ENCODE measurements around the gene RASL11A. TPM values are rescaled to one million over a fixed set of nuclear protein-coding genes. Genes with fewer than 3 reads are reported as not detected.

RASL11A gene
- total and polyA plus RNA-seq, 12 donors, result 3.4 to 28.4 (median 9.2) TPM

DNA sequence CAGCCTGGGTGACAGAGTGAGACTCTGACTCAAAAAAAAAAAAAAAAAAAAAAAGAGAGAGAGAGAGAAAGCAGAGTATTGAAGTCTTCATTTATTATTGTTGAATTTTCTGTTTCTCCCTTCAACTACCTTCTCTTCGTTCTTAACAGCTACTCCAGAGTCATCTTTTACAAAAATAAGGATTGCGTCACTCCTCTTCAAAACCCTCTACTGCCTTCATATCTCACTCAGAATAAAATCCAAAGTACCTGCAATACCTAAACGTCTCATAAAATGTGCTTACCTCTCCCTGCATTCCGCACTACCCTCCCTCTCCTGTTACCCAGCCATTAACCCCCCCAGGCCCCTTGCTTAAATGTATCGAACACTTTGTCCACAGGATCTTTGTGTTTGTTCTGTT lies 36.7 kb upstream of the RASL11A start:
- Histone ChIP-seq H3K27ac (no peak overlapping the region), H3K27me3 (no peaks in the 10 kb centered on the region), H3K4me3 (no peak overlapping the region), H3K4me1 (replicated peaks in 1 of 2) (no peaks in the 10 kb centered on the region), H3K36me3 (replicated peaks in 1 of 2) (no peaks in the 10 kb centered on the region), H3K9me3 (replicated peaks in 1 of 3) (peaks cover 0 to 6% (median under 1%) of the 10 kb centered on the region in 3 donors)
- DNase-seq, result no peak
- TF ChIP-seq, protein P1, sequence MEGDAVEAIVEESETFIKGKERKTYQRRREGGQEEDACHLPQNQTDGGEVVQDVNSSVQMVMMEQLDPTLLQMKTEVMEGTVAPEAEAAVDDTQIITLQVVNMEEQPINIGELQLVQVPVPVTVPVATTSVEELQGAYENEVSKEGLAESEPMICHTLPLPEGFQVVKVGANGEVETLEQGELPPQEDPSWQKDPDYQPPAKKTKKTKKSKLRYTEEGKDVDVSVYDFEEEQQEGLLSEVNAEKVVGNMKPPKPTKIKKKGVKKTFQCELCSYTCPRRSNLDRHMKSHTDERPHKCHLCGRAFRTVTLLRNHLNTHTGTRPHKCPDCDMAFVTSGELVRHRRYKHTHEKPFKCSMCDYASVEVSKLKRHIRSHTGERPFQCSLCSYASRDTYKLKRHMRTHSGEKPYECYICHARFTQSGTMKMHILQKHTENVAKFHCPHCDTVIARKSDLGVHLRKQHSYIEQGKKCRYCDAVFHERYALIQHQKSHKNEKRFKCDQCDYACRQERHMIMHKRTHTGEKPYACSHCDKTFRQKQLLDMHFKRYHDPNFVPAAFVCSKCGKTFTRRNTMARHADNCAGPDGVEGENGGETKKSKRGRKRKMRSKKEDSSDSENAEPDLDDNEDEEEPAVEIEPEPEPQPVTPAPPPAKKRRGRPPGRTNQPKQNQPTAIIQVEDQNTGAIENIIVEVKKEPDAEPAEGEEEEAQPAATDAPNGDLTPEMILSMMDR (IDR thresholded peaks at IDR 0.05), result no peak
- no peak for TF ChIP-seq POLR2A (IDR thresholded peaks at IDR 0.05)
- intact Hi-C loops (cut with DNase I), result no loop called here
- 85 to 93% (median 89%) methylated on average over 5 of the region's 5 CpGs for WGBS, 4 donors

DNA sequence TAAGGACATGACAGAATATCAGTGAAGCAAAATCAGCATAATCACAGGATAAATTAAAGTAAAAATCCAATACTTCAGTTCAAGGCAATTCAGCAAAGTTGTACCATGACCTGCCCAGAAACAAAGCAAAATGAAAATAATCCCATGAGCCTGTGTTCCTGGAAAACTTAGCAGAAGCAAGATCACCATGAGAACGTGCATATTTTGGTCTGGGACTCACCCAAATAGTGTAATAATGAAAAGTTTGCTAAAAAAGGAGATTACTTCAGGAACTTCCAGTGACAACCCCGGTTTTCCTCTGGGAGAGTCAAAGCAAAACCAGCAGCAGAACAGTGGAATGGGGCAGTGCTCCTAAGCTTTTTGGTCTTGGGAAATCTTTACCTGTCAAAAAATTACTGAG lies 34.2 kb upstream of the RASL11A start:
- Histone ChIP-seq H3K4me3 (no peak overlapping the region), H3K27me3 (no peaks in the 10 kb centered on the region), H3K9me3 (replicated peaks in 1 of 3) (peaks cover 0 to 6% (median 0%) of the 10 kb centered on the region in 3 donors), H3K36me3 (replicated peaks in 1 of 2) (no peaks in the 10 kb centered on the region), H3K27ac (no peak overlapping the region), H3K4me1 (replicated peaks in 1 of 2) (no peaks in the 10 kb centered on the region)
- DNase-seq, result no peak
- whole genome bisulfite sequencing, 4 donors, result 54 to 71% (median 63%) methylated on average over 2 of the region's 2 CpGs
- intact Hi-C loops (cut with DNase I), result no loop called here
- TF ChIP-seq, protein P1 (IDR thresholded peaks at IDR 0.05), result no peak
- no peak for TF ChIP-seq POLR2A (IDR thresholded peaks at IDR 0.05)

DNA sequence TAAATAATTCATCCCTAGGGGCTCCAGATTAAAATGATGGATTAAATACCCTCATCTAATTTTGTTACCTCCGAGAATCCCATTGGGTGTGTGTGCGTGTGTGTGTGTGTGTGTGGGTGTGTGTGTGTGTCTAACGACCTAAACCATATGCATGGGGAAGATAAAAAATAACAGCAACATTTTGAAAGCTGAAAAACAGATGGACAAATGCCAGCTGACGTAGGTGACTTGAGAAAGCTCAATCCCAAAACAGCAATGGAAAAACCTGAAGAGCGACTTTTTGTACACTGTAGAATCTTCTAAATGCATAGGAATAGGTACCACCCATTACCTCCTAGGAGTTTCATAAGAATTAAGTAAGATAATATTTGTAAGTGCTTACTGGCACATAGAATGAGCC lies 27.9 kb upstream of the RASL11A start:
- no peaks in the 10 kb centered on the region for H3K36me3 ChIP-seq (replicated peaks in 1 of 2)
- H3K27ac ChIP-seq, result no peak overlapping the region
- H3K27me3 ChIP-seq, result no peaks in the 10 kb centered on the region
- TF ChIP-seq, protein P1 (IDR thresholded peaks at IDR 0.05), result no peak
- no peak for TF ChIP-seq POLR2A (IDR thresholded peaks at IDR 0.05)
- no peaks in the 10 kb centered on the region for H3K4me1 ChIP-seq (replicated peaks in 1 of 2)
- 85 to 91% (median 88%) methylated on average over 5 of the region's 5 CpGs for WGBS, 4 donors
- intact Hi-C loops (cut with DNase I), result loop anchor here in 1 of 2 donors (10.0 kb wide), 1 partner anchor 68 kb away; the partner anchor contains the start of gene USP12
- no peak for DNase-seq
- no peaks in the 10 kb centered on the region for H3K9me3 ChIP-seq (replicated peaks in 1 of 3)
- H3K4me3 ChIP-seq, result no peak overlapping the region

DNA sequence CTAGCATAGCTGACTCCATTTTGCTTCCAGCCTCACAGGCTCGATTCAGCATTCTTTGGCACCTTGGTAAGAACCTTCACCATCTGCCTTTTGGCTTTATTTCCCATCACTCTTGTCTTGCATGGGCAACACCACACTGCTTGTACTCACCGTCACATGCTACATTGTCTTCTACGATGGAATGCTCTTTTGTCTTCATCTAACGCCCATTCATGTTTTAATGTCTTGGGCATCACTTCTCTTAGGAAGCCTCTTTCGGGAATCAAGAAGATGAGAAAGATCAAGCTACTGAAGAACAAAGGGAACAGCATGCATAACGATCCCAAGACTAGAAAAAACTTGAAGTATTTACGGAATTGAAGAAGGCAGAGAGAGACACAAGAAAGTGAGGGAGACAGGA lies 25.0 kb upstream of the RASL11A start:
- 86 to 92% (median 89%) methylated on average over 7 of the region's 7 CpGs for WGBS, 4 donors
- Histone ChIP-seq H3K36me3 (replicated peaks in 1 of 2) (no peaks in the 10 kb centered on the region), H3K9me3 (replicated peaks in 1 of 3) (no peaks in the 10 kb centered on the region), H3K27ac (no peak overlapping the region), H3K4me1 (replicated peaks in 1 of 2) (peaks cover 0 to 9% of the 10 kb centered on the region in 2 donors), H3K27me3 (no peaks in the 10 kb centered on the region), H3K4me3 (no peak overlapping the region)
- no peak for TF ChIP-seq POLR2A (IDR thresholded peaks at IDR 0.05)
- TF ChIP-seq, protein P1 (IDR thresholded peaks at IDR 0.05), result no peak
- intact Hi-C loops (cut with DNase I), result loop anchor here in 1 of 2 donors (10.0 kb wide), 1 partner anchor 71 kb away; the partner anchor contains the start of gene USP12
- DNase-seq, result no peak

Data from adrenal gland (tissue), 12 donors.